ENCODE results near the gene SUPT3H. TPM values are rescaled to one million over a fixed set of nuclear protein-coding genes. Genes with fewer than 3 reads are reported as not detected.

Gene SUPT3H
- polyA plus RNA-seq, 1 donor (not counting 4 experiments of a cell fraction or from before 2014, with no cell fraction given), result 7.6 TPM

GRCh38 chr6:44983467-44984365, 394.0 kb downstream of the SUPT3H start:
- H3K27ac ChIP-seq (ENCODE audit: control insufficient read depth, insufficient read depth, low read length), result no peak overlapping the region
- no peaks in the 10 kb centered on the region for H3K9me3 ChIP-seq (ENCODE audit: control insufficient read depth, low read depth, low read length)
- H3K4me1 ChIP-seq (ENCODE audit: control insufficient read depth, extremely low read depth, insufficient read depth, low read length), result no peaks in the 10 kb centered on the region
- no peaks in the 10 kb centered on the region for H3K79me2 ChIP-seq (ENCODE audit: control insufficient read depth, insufficient read depth, low read length)
- H2AFZ ChIP-seq (ENCODE audit: control insufficient read depth, low read length), result no peak overlapping the region
- H3K4me2 ChIP-seq (ENCODE audit: control insufficient read depth, extremely low read depth, insufficient read depth, low read depth, low read length), result no peak overlapping the region
- H3K36me3 ChIP-seq (ENCODE audit: control insufficient read depth in 2 of 2, extremely low read depth in 1 of 2, insufficient read depth in 2 of 2, low read length in 2 of 2), result no peaks in the 10 kb centered on the region
- H3K9me1 ChIP-seq (ENCODE audit: control insufficient read depth, extremely low read depth, insufficient read depth, low read length), result no peaks in the 10 kb centered on the region
- no peaks in the 10 kb centered on the region for H4K20me1 ChIP-seq (ENCODE audit: control insufficient read depth, extremely low read depth, insufficient read depth, low read length)
- H3K4me3 ChIP-seq (ENCODE audit: control insufficient read depth in 2 of 3, extremely low read depth in 1 of 3, insufficient read depth in 2 of 3, low read depth in 1 of 3, low read length in 3 of 3), result no peak overlapping the region
- H3K27me3 ChIP-seq (ENCODE audit: control insufficient read depth, extremely low read depth, insufficient read depth, low read length), result no peaks in the 10 kb centered on the region
- H3K9ac ChIP-seq (ENCODE audit: control insufficient read depth, extremely low read depth, insufficient read depth, low read length), result no peak overlapping the region
- DNase-seq (ENCODE audit: low read depth, low spot score) (no peak), FAIRE-seq (no peak)
- dilution Hi-C loops (cut with MboI; ENCODE audit: extremely low pct_ligation_motif_present, low sequenced_read_pairs), result no loop called here
- TF ChIP-seq EZH2 (IDR thresholded peaks at IDR 0.05; ENCODE audit: low read length) (no peak), CTCF (optimal IDR thresholded peaks at IDR 0.05 in 1 of 3, IDR thresholded peaks at IDR 0.05 in 1 of 3, conservative IDR thresholded peaks at IDR 0.05 in 1 of 3; ENCODE audit: extremely low read depth in 1 of 3, insufficient read depth in 2 of 3, low read length in 3 of 3) (no peak)

- H3K27ac ChIP-seq (ENCODE audit: control insufficient read depth, insufficient read depth, low read length), result no peak overlapping the region
- dilution Hi-C loops (cut with MboI; ENCODE audit: extremely low pct_ligation_motif_present, low sequenced_read_pairs), result no loop called here
- no peaks in the 10 kb centered on the region for H3K4me1 ChIP-seq (ENCODE audit: control insufficient read depth, extremely low read depth, insufficient read depth, low read length)
- H3K4me3 ChIP-seq (ENCODE audit: control insufficient read depth in 2 of 3, extremely low read depth in 1 of 3, insufficient read depth in 2 of 3, low read depth in 1 of 3, low read length in 3 of 3), result no peak overlapping the region
- no peak for DNase-seq (ENCODE audit: low read depth, low spot score)
- H3K4me2 ChIP-seq (ENCODE audit: control insufficient read depth, extremely low read depth, insufficient read depth, low read depth, low read length), result no peak overlapping the region
- H4K20me1 ChIP-seq (ENCODE audit: control insufficient read depth, extremely low read depth, insufficient read depth, low read length), result no peaks in the 10 kb centered on the region
- no peak for FAIRE-seq
- H2AFZ ChIP-seq (ENCODE audit: control insufficient read depth, low read length), result no peak overlapping the region
- no peaks in the 10 kb centered on the region for H3K27me3 ChIP-seq (ENCODE audit: control insufficient read depth, extremely low read depth, insufficient read depth, low read length)
- no peaks in the 10 kb centered on the region for H3K9me1 ChIP-seq (ENCODE audit: control insufficient read depth, extremely low read depth, insufficient read depth, low read length)
- H3K9me3 ChIP-seq (ENCODE audit: control insufficient read depth, low read depth, low read length), result no peaks in the 10 kb centered on the region
- H3K36me3 ChIP-seq (ENCODE audit: control insufficient read depth in 2 of 2, extremely low read depth in 1 of 2, insufficient read depth in 2 of 2, low read length in 2 of 2), result no peaks in the 10 kb centered on the region
- H3K79me2 ChIP-seq (ENCODE audit: control insufficient read depth, insufficient read depth, low read length), result no peaks in the 10 kb centered on the region
- H3K9ac ChIP-seq (ENCODE audit: control insufficient read depth, extremely low read depth, insufficient read depth, low read length), result no peak overlapping the region
- no peak for TF ChIP-seq CTCF (optimal IDR thresholded peaks at IDR 0.05 in 1 of 3, IDR thresholded peaks at IDR 0.05 in 1 of 3, conservative IDR thresholded peaks at IDR 0.05 in 1 of 3; ENCODE audit: extremely low read depth in 1 of 3, insufficient read depth in 2 of 3, low read length in 3 of 3)
- no peak for TF ChIP-seq EZH2 (IDR thresholded peaks at IDR 0.05; ENCODE audit: low read length)
Observed at GRCh38 chr6:44980841-44981240, 396.9 kb downstream of the SUPT3H start.
